GM21515 (cell line): ENCODE data around the gene PAX7.

Experiments
- ATAC-seq: cut with Tn5 transposase; IDR thresholded peaks from one replicate; pipeline ENCODE4 v1.9.1; 2021; ENCODE audit not compliant: unreplicated experiment

PAX7 gene

GRCh38 chr1:18618546-18619466 is 11.8 kb upstream of the PAX7 start:
- ATAC-seq = no peak

GRCh38 chr1:18619467-18619835 is 11.2 kb upstream of the PAX7 start:
- ATAC-seq = no peak

DNA sequence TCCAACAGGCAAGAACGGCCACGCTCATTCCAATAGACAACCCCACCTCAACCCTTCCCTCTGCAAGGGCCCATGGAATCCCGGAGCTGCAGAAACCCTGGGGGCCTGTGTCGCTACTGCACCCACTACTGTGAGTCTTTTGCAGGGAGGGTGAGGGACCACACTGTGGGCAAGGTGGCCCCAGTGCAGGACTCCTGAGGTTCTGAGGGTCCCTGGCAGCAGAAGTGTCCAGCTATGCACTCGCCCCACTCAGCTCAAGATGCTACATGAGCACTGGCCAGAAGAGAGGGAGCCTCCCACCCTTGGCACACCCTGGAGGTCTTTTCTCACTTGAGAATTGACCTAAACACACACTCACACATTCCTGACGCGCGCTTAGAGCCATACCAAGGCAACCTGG is 2.1 kb upstream of the PAX7 start:
- no peak for ATAC-seq

- no peak for ATAC-seq
Observed at GRCh38 chr1:18629659-18630510, 761 bp upstream of the PAX7 start.

DNA sequence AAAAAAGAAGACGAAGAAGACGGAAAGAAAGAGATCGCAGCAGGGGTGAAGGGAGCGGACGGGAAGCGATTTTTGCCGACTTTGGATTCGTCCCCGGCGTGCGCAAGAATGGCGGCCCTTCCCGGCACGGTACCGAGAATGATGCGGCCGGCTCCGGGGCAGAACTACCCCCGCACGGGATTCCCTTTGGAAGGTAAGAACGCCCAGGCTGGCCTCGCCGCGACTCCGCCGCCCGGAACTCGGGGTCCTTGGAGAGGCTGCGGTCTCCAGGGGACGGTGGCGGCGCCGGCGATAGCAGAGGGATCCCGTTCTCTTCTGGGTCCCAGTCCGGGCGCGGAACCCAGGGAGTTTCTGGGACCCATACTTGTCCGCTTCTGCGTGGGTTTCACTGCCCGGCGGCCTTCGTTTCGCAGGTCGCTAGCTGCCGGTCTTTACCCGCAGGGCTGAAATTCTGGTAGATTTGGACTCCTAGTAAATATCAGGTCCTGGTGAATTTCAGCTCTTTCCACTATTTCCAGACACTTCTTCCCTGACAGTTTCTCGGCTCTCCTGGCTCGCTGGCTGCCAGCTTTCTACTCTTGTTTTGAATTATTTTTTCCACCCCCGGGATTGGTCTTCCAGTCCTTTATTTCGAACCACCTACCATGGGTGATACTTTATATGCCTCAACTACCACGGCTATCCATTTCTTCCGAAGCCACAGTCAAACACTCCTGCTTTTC is 1.0 kb downstream of the PAX7 start:
- ATAC-seq = no peak

DNA sequence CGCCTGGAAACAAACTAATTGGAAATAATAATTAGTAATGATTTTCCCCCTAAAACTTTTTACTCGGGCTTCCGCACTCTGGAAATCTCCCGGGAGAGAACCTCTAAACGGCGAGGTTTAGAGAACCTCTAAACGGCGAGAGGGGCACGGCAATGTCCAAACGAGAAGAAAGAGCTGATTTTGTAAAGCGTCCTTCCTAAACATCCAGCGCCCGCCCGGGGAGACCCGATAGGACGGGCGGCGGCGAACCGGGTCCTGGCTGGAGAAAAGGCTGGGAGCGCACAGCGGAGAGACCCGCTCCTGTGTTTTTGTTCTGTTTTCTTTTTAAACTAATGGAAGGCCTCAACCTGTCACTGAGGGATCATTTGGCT is 1.6 kb downstream of the PAX7 start:
- ATAC-seq = no peak

DNA sequence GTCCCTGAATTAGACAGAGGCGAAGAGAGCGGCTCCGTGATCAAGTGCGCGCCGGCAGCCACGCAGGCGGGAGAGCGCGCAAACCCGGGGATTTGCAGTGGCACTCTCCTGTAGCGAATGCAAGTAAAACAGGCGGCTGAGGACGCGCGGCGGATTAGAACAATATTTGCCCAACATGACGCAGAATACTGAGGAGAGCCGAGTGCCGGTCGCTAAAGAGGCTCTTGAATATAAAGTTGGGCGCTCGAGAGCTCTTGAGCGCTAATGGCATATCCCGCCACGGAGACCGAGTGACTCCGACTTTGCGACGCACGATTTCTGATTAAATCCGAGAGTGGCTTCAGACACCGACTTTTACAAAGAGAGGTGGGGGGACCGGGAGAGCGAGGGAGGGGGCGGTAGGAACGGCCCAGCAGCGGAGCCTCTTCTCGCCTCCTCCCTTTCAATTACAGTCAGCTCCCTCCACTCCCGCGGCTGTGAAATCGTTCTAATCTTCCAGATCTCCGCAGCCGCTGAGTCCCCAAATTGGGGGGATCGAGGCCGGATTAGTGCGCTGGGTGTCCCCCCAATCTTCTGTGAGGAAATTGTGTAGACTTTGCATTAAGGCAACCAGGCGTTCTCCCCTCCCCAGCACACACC is 2.3 kb downstream of the PAX7 start:
- no peak for ATAC-seq

GRCh38 chr1:18633422-18634155 is 2.9 kb downstream of the PAX7 start:
- no peak for ATAC-seq

DNA sequence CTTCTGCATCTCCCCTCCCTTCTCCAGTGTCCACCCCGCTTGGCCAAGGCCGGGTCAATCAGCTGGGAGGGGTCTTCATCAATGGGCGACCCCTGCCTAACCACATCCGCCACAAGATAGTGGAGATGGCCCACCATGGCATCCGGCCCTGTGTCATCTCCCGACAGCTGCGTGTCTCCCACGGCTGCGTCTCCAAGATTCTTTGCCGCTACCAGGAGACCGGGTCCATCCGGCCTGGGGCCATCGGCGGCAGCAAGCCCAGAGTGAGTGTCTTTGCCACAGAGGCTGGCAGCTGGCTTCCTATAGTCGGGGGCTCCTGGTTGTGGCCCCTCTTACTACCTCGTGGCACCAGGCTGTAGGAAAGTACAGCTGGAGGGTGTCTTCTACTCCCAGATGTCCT is 3.6 kb downstream of the PAX7 start:
- no peak for ATAC-seq

DNA sequence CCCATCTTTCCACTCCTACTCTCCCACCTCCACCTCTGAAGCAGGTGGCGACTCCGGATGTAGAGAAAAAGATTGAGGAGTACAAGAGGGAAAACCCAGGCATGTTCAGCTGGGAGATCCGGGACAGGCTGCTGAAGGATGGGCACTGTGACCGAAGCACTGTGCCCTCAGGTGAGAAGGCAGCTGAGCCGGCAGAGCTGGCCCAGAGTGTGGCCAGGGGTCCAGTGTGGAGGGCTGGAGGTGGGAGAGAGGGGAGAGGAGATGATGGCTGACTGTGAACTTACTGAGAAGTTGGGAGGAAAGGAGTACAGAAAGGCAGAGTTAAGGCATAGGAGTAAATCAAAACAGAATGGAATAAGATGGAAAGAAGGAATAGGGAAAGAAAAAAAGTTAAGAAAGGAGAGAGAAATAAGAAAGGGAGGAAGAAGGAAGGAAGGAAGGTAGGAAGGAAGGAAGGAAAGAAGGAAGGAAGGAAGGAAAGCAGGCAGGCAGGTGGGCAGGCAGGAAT is 4.5 kb downstream of the PAX7 start:
- no peak for ATAC-seq

GRCh38 chr1:18635891-18636595 is 5.4 kb downstream of the PAX7 start:
- no peak for ATAC-seq

DNA sequence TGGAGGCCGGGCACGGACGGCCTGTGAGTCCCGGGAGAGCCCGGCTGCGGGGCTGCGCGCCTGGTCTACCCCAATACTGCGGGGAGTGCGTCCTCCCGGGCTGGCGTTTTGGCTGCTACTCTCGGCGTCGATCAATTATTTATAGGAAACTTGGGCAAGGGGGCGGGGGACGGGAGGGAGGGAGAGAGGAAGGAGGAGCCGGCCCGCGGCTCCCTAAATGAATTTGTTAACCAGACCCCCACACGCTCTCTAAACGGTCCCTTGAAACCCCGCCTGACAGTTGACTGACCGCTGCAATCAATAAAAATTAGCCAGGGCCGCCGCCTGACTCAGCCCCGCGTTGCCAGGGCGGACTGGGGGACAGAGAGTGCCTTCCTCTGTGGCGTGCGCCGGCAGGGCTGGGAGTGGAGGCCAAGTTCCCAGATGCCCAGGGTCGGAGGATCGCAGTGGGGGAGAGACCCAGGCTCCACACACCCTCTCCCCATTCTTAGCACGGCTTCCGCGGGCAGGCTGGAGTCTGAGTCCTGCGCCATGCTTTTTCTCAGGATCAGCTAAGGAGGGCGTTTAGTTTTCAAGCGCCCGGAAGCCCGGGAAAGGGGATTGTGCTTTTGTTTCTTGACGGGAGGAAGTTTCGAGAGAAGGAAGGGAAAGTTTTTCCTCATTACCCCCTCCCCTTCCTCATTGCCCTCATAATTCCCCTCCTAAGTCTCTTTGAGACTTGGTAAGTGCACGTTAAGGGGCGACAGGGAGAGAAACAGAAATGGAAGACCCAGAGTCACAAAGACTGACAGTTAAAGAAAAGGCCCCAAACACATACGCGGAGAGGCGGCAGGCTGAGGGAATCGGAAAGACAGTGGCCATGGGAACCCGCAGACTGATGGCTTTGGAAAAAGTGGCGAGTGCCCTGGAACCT is 6.2 kb downstream of the PAX7 start:
- ATAC-seq = no peak

- ATAC-seq = no peak
Observed at GRCh38 chr1:18637511-18637960, 6.9 kb downstream of the PAX7 start.

GRCh38 chr1:18637962-18638834 is 7.6 kb downstream of the PAX7 start:
- no peak for ATAC-seq

GRCh38 chr1:18638835-18639364 is 8.3 kb downstream of the PAX7 start:
- no peak for ATAC-seq

DNA sequence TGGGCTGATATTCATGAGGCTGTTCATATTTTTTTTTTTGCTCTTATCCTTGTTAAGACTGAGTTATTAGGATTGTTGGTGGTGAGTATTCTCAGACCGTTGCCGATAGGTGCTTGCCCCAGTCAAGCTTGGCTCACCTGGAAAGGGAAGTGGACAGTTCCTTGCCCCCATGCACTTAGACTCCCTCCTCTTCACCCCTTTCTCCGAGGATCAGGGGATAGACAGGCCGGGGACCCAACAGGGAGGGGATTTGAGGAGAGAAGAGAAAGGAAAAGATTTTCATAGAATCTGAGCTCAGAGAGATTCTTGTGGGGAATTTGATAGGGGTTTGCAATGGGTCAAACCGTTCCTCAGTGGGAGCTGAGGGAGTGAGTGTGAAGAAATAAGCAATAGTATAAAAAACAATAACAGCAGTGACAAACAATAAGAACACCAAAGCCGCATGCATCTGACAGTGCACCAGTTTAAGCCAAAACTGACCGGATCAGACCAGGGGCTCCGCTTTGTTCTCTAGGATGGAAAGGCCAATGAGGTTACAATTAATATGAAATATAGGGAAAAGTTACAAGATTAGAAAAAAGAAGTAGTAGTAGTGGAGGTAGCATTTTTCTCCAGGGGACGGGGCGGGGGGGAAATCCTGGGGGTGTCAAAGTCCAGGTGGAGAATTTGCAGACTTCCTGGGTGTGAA is 8.9 kb downstream of the PAX7 start:
- ATAC-seq = no peak
